ENCODE measurements around the gene GTPBP1.

Gene GTPBP1

DNA sequence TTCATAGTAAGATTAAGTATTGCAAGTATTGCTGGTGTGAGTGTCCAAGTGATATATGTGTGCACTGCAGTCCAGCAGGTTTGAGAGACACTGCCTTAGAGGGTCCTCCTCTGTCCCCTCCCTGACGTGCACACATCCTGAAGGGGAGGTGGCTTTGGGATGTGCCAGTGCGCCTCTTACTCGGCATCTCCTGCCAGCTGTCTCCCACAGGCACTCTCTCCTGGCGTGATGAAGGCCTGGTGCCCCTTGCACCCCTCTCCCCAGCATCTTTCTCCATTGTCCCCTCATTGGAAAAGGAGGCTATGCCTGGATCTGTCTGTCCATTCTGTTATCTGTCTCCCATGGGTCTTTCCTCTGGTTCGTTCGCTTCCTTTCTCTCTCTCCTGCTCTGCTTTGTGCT lies 24.2 kb downstream of the GTPBP1 start:
- no peak for TF ChIP-seq CTCF (IDR thresholded peaks at IDR 0.05; ENCODE audit: low read length, missing control alignments)

DNA sequence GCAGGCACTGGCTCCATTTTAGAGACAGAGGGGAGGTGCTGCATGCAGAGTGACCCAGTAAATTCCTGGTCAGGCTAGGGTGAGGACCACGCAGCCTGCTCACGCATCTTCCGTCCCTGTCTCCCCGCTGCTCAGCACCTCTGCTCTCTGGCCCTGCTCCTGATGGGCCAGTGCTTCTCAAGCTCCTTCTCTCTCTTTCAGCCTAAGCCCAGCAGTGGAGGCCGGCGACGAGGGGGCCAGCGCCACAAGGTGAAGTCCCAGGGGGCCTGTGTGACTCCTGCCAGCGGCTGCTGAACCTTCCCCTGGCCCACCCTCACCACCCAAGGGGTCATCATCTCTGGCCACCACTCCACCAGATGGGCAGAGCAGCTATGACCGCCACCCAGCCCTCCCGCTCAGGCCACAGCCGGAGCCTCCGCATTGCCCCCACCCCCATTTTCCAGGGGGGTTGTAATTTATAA lies 24.7 kb downstream of the GTPBP1 start:
- no peak for DNase-seq (ENCODE audit: low read depth)
- no peak overlapping the region for H3K4me3 ChIP-seq (replicated peaks; ENCODE audit: low read depth, low read length)
- TF ChIP-seq CTCF (IDR thresholded peaks at IDR 0.05; ENCODE audit: low read length, missing control alignments): no peak

More for the DNA sequence above, 24.2 kb downstream of the GTPBP1 start:
- DNase-seq (ENCODE audit: low read depth): no peak
- H3K4me3 ChIP-seq (replicated peaks; ENCODE audit: low read depth, low read length): no peak overlapping the region

DNA sequence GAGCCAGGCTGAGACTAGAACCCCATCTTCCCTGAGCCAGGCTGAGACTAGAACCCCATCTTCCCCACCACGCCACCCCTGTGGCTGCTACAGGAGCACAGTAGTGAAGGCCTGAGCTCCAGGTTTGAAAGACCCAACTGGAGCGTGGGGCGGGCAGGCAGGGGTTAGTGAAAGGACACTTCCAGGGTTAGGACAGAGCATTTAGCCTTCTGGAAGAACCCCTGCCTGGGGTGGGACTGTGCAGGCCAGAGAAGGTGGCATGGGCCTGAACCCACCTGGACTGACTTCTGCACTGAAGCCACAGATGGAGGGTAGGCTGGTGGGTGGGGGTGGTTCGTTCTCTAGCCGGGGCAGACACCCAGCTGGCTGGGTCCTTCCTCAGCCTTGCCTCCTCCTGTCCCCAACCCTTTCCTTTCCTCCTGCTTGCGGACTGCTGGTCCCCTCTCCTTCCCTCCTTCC lies 26.0 kb downstream of the GTPBP1 start:
- no peak for DNase-seq (ENCODE audit: low read depth)
- no peak overlapping the region for H3K4me3 ChIP-seq (replicated peaks; ENCODE audit: low read depth, low read length)
- no peak for TF ChIP-seq CTCF (IDR thresholded peaks at IDR 0.05; ENCODE audit: low read length, missing control alignments)

- H3K4me3 ChIP-seq (replicated peaks; ENCODE audit: low read depth, low read length): no peak overlapping the region
- no peak for DNase-seq (ENCODE audit: low read depth)
- TF ChIP-seq CTCF (IDR thresholded peaks at IDR 0.05; ENCODE audit: low read length, missing control alignments): no peak
Observed at GRCh38 chr22:38732251-38732815, 26.6 kb downstream of the GTPBP1 start.

DNA sequence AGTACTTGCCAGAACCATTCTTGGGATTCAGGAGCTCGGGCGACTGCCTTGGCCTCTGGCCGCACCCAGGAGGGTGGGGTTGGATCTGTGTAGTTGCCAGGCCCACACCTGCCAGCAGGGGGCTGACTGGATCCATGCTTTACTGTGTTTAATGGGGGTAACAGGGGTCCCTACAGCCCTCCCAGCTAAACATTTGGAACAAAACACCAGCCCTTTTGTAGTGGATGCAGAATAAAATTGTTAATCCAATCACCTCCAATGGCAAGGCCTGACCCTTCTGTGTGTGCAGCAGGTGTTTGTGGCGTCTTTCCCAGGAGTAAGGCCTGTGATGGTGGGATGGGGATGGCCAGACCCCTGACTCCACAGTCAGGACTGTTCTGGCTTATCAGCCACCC lies 27.6 kb downstream of the GTPBP1 start:
- peak; percentile 75 for TF ChIP-seq CTCF (IDR thresholded peaks at IDR 0.05; ENCODE audit: low read length, missing control alignments)
- H3K4me3 ChIP-seq (replicated peaks; ENCODE audit: low read depth, low read length): no peak overlapping the region
- DNase-seq (ENCODE audit: low read depth): peak; percentile 23

GRCh38 chr22:38733724-38734381 lies 28.1 kb downstream of the GTPBP1 start:
- no peak overlapping the region for H3K4me3 ChIP-seq (replicated peaks; ENCODE audit: low read depth, low read length)
- no peak for TF ChIP-seq CTCF (IDR thresholded peaks at IDR 0.05; ENCODE audit: low read length, missing control alignments)
- peak; percentile 41 for DNase-seq (ENCODE audit: low read depth)

Data from fibroblast of pulmonary artery (primary cell).